CD4-positive, alpha-beta T cell treated with Interleukin-6 for 4 hours (primary cell): ENCODE results near the gene CCDC107.
"Not testable (repeated sequence)": the region's sequence is repeated elsewhere in the genome, so short reads cannot be mapped to it uniquely, and the experiment has no call there.

Experiments used
- DNase-seq: peaks from one replicate; pipeline ENCODE4 v3.0.0-alpha.2; 2020; ENCODE audit warnings: mixed read lengths

Gene CCDC107

GRCh38 chr9:35638751-35639150 lies 19.3 kb upstream of the CCDC107 start:
- peak; percentile 65 for DNase-seq

GRCh38 chr9:35639225-35639624 lies 18.9 kb upstream of the CCDC107 start:
- not testable (repeated sequence) for DNase-seq

DNA sequence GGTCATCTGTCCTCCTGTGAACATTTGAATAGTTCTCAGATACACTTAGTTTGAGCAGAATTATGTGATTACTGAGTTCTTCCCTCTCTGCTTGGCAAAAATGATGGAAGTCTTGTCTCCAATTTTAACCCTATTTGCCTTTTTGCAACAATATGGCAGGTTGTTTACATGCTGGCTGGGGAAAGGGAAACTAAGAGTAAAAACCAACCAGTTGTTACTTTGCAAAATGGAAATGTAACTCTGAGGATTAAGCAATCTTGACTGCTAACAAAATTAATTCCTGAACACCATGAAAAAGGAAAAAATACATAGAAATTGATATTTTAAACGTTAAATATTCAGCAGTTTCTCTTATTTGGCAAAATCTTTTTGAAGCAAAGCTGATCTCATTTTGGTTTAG lies 18.5 kb upstream of the CCDC107 start:
- no peak for DNase-seq

DNA sequence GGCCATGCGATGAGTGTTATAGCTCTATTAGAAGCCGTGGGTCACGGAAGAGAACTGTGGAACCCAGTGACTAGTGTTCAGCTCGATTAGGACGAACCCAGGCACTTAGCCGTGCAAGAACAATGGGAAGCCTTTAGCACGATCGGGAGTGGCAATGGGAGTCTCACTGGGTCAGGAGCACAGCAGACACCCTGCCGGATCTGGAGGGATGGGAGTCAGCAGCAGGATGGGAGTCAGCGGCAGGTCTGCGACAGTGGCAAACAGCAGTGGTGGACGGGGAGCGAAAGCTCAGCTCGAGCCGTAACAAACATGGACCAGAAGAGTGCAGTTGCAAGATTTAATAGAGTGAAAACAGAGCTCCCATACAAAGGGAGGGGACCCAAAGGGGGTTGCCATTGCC lies 17.7 kb upstream of the CCDC107 start:
- DNase-seq, result not testable (repeated sequence)

DNA sequence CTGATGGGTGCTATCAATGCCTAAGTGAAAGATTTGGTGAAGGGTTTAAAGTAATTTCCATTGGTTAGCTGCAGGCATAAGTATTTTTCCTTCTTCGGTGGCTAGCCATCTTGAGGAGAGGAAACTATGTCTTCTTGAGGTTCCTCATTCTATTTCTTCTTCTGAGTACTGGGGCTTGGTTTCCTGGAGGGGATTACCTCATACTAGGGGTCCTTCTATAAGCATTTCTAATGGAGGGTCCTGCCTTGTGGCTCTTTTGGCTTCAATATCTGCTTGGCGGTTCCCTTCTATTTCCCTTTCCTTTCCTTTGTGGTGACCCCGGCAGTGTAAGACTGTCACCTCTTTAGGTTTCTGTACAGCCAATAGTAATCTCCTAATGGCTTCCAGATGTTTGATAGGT lies 16.6 kb upstream of the CCDC107 start:
- DNase-seq, result not testable (repeated sequence)

GRCh38 chr9:35643046-35643445 lies 15.0 kb upstream of the CCDC107 start:
- DNase-seq, result no peak

DNA sequence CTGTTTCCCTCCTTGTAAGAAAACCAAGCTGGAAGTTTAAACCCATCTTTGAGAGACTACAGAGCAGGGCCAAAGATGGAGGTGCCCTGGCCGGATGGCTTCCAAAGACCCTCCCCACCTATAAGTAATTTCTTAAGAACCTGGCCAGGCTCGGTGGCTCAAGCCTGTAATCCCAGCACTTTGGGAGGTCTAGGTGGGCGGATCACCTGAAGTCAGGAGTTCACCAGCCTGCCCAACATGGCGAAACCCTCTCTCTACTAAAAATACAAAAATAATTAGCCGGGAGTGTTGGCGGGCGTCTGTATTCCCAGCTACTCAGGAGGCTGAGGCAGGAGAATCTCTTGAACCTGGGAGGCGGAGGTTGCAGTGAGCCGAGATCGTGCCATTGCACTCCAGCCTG lies 12.4 kb upstream of the CCDC107 start:
- not testable (repeated sequence) for DNase-seq

DNA sequence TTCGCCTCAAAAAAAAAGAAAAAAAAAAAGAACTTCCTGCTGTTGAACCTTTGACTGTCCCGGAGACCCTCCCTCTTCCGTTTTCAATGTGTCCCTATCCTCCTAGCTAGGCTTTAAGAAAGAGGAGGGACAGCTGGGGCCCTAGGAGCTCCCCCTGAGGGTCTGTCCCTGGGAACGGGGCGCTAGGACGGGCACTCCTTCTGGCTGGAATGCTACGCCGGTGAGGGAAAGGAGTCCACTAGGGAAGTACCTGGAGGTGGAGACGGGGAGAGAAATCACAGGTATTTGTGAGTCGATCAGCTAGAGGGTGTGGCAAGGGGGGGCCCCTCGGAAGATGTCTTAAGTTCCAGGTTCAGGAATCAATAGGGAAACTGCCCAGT lies 11.9 kb upstream of the CCDC107 start:
- DNase-seq, result peak; percentile 39

DNA sequence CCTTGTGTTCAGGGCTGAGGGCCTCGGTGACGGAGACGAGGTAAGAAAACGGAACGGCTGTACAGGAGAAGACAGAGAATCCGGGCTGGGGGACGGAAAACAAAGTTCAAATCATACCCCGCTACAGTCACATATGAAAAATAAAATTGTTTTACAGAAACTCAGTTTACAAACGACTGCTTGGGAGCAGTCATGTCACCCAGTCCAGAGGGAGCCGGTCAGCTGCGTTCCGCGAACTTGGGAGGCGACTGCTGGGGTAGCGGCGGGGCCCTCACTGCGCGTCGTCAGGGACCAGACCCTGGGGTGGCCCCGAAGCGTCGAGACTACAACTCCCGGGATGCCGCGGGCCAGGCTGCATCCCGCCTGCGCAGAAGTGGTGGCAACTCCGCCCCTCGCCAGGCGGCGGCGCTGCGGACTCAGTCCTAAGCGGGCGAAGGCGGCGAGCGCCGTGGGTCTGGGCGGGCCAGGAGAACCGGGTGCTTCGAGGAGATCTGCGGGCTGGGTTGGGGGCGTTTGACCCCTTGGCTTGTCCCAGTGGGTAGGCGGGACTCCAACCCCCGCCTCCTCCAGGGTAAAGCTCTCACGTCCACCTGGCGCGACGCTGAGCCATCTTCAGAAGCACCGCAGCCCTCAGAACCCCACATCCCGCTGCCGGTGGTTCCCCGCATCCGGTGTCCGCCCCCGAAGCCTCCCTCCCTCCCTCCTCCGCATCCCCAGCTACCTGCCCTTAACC lies 11.4 kb upstream of the CCDC107 start:
- peak; percentile 90 for DNase-seq

GRCh38 chr9:35649431-35650340 lies 8.4 kb upstream of the CCDC107 start:
- DNase-seq, result peak; percentile 70

DNA sequence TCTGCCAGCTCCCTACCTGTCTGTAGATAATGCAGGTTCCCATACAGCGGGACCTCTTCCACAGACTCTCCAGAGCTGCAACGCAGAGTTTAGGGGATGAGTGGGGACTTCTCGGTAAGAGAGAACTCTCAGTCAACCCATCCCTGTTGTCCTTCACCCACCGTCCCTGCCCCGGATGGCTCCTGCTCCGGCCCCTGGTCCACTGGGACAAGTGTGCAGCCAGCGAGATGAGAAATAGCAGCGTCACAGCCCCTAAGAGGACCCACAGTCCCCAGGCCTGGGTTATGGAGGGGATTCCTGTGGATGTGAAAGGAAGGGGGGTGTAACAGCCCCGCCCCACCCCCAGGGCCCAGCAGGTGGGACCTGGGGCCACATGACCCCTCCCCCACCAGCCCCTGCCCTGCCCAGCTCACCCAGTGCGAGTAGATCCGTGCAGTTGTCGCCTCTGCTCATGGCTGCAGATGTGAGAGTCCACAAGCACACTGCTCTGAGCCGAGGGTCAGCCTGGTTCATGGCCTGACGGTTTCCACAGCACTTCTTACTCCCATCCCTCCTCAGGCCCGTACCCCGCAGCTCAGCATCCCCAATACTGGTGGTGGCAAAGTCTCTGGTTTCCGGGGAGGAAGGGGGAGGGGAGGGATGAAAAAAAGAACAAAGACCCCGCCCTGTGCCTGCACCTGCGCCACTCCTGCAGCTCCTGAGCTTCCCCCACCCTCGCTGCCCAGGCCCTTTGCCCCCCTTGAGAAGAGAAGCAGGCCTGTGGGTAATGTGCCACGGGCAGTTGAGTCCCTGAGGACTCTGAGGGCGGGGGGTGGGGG lies 7.5 kb upstream of the CCDC107 start, which contains the start of gene SIT1:
TSS of gene SIT1 (minus strand) at position 591 of the 818 bp plus-strand sequence. CDS start at position 513, 78 bp downstream.
- peak; percentile 65 for DNase-seq

- no peak for DNase-seq
These were observed 5.9 kb upstream of the CCDC107 start for GRCh38 chr9:35651956-35652828.

DNA sequence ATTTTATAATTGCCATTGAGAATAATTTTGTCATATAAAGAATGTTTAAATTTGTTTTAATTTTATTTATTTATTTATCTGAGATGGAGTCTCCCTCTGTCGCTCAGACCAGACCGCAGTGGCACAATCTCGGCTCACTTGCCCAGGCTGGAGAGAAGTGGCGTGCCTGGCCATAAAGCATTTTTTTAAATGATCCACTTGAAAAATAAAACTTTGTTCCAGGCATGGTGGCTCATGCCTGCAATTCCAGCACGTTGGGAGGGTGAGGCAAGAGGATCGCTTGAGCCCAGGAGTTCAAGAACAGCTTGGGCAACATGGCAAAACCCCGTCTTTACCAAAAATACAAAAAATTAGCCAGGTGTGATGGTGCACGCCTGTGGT lies 5.3 kb upstream of the CCDC107 start:
- no peak for DNase-seq

DNA sequence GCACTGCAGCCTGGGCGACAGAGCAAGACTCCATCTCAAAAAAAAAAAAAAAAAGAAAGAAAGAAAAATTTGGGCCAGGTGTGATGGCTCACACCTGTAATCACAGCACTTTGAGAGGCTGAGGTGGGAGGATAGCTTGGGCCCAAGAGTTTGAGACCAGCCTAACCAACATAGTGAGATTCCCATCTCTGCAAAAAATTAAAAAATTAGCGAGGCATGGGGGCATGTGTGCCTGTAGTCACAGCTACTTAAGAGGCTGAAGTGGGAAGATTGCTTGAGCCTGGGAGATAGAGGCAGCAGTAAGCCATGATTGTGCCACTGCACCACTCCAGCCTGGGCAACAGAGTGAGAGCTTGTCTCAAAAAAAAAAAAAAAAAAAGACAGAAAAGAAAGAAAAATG lies 4.5 kb upstream of the CCDC107 start:
- no peak for DNase-seq

DNA sequence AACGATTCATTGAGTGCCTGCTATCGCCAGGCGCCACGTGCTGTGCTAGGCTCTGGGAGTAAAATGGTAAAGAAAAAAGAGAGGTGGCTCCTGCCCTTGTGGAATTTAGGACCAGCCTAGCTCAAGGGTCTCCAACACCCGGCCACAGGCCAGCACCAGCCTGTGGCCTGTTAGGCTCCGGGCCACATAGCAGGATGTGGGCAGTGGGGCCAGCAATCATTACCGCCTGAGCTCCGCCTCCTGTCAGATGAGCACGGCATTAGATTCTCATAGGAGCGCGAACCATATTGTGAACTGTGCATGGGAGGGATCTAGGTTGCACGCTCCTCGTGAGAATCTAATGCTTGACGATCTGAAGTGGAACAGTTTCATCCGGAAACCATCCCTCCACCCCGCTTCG lies 1.7 kb upstream of the CCDC107 start:
- DNase-seq, result no peak

- DNase-seq, result peak; percentile 13
These were observed 1.1 kb upstream of the CCDC107 start for GRCh38 chr9:35656831-35657545.

DNA sequence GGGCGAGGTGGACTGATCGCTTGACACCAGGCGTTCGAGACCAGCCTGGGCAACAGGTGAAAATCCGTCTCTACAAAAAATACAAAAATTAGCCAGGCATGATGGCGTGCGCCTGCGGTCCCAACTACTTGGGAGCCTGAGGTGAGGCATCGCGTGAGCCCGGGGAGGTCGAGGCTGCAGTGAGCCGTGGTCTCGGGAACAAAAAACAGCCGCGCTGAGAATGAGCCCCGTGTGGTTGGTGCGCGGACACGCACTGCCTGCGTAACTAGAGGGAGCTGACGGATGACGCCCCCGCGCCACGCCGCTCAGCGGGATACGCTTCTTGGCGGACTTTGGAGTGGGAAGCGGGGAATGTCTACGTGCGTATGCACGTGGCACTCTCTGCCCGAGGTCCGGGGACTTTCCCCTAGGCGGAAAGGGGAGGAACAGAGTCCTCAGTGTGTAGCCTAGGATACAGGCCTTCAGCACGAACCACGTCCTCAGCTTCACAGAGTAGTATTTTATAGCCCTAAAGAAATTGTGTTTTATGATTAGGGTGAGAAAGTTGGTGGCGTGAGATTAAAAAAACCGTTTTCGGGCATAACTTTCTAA lies 451 bp upstream of the CCDC107 start, which contains the start of gene RMRP:
TSS of gene RMRP (minus strand) at position 474 of the 591 bp plus-strand sequence.
- DNase-seq, result peak; percentile 86

DNA sequence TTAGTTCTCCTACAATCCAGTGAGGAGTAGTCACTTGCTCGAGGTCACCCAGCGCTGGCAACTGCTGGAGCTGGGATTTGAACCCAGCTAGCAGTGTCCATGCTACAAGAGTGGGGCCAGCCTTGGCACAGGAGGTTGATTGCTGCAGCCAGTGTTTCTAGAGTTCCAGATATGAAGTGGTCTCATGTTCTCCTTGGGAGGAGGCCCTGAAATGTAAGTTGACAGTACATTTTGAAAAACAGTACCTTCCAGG lies 802 bp downstream of the CCDC107 start:
- peak; percentile 20 for DNase-seq

GRCh38 chr9:35659340-35659739 lies 1.2 kb downstream of the CCDC107 start:
- DNase-seq, result no peak

DNA sequence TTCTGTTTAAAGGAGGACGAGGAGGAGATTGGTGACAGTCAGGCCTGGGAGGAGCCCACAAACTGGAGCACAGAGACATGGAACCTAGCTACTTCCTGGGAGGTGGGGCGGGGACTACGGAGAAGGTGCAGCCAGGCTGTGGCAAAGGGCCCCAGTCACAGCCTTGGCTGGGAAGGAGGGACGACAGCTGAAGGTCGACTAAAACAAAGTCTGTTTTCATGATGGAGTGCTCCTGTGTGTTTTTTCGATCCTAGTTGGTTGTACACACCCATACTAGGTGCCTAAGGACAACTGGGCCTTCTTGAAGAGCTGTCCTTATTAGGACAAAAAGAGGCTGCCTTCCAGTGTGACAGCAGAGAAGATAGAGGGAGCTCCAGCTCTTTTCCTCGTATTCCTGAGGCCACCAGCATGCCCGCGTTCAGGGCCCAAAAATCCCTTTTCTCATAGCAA lies 2.9 kb downstream of the CCDC107 start:
- no peak for DNase-seq

DNA sequence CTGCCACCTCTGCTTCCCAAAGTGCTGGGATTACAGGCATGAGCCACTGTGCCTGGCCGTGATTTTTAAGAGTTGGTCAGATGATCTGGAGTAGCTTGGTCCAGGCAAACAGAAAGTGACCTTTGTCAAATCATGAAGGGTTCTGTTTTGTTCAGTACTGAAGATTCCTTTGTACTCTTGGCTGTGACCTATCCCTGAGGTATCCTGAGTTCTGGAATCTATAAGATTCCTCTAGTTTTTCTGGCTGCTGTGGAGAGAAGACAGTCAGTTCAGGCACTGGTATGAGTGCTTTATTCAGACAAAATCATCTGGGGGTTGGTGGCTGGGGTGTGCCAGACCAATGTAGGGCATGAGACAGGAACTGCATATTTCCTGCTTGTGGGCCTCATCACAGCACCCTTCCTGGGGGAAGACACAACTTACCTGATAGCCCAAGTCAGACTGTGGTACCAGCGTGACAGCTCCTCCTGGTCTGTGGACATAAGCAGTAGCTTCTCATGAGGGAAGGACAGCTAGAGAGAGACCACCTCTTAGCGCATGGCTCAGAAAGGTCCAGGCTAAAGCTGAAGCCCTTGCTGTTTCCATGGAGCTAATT lies 3.8 kb downstream of the CCDC107 start:
- peak; percentile 67 for DNase-seq
